ENCODE data around the gene CACNA1C. TPM values are rescaled to one million over a fixed set of nuclear protein-coding genes. Genes with fewer than 3 reads are reported as not detected.
"Not testable (repeated sequence)": the region's sequence is repeated elsewhere in the genome, so short reads cannot be mapped to it uniquely, and the experiment has no call there.

The CACNA1C gene
- total and polyA plus RNA-seq, 5 donors = 34.6 to 163 (median 123) TPM

- DNase-seq = no peak
- intact Hi-C loops (cut with DNase I) = no loop called here
- H3K27me3 ChIP-seq (ENCODE audit: control insufficient read depth, insufficient read depth) = no peaks in the 10 kb centered on the region
- H3K4me3 ChIP-seq (ENCODE audit: low read length) = no peak overlapping the region
- 89% methylated on average over 13 of the region's 13 CpGs for WGBS
- H3K27ac ChIP-seq (ENCODE audit: low read length) = no peak overlapping the region
- no peaks in the 10 kb centered on the region for H3K4me1 ChIP-seq (ENCODE audit: control insufficient read depth, insufficient read depth, low read length)
- H3K9me3 ChIP-seq (ENCODE audit: control insufficient read depth, low read length) = no peaks in the 10 kb centered on the region
- ATAC-seq = no peak
Observed at GRCh38 chr12:2124466-2125023, 71.8 kb downstream of the CACNA1C start.

GRCh38 chr12:2125651-2126522 is 73.1 kb downstream of the CACNA1C start:
- no peak for ATAC-seq
- Histone ChIP-seq H3K4me3 (ENCODE audit: low read length) (no peak overlapping the region), H3K4me1 (ENCODE audit: control insufficient read depth, insufficient read depth, low read length) (no peaks in the 10 kb centered on the region), H3K27ac (ENCODE audit: low read length) (no peak overlapping the region), H3K9me3 (ENCODE audit: control insufficient read depth, low read length) (no peaks in the 10 kb centered on the region), H3K27me3 (ENCODE audit: control insufficient read depth, insufficient read depth) (no peaks in the 10 kb centered on the region)
- DNase-seq = no peak
- 80% methylated on average over 11 of the region's 11 CpGs for WGBS
- intact Hi-C loops (cut with DNase I) = no loop called here

GRCh38 chr12:2126676-2127406 is 74.1 kb downstream of the CACNA1C start:
- Histone ChIP-seq H3K27ac (ENCODE audit: low read length) (no peak overlapping the region), H3K4me3 (ENCODE audit: low read length) (no peak overlapping the region), H3K27me3 (ENCODE audit: control insufficient read depth, insufficient read depth) (no peaks in the 10 kb centered on the region), H3K4me1 (ENCODE audit: control insufficient read depth, insufficient read depth, low read length) (no peaks in the 10 kb centered on the region), H3K9me3 (ENCODE audit: control insufficient read depth, low read length) (no peaks in the 10 kb centered on the region)
- intact Hi-C loops (cut with DNase I) = no loop called here
- 79% methylated on average over 8 of the region's 8 CpGs for WGBS
- no peak for DNase-seq
- peak; percentile 44 to 47 for ATAC-seq

- no peak overlapping the region for H3K27ac ChIP-seq (ENCODE audit: low read length)
- DNase-seq = no peak
- 84% methylated on average over 7 of the region's 7 CpGs for WGBS
Observed at GRCh38 chr12:2129076-2129475, 76.3 kb downstream of the CACNA1C start.

GRCh38 chr12:2135661-2136418 is 83.1 kb downstream of the CACNA1C start:
- H3K4me3 ChIP-seq (ENCODE audit: low read length); intact Hi-C loops (cut with DNase I); H3K27me3 ChIP-seq (ENCODE audit: control insufficient read depth, insufficient read depth); ATAC-seq; DNase-seq; H3K27ac ChIP-seq (ENCODE audit: low read length); H3K9me3 ChIP-seq (ENCODE audit: control insufficient read depth, low read length): not testable (repeated sequence)
- 77% methylated on average over 24 of the region's 37 CpGs for WGBS
- H3K4me1 ChIP-seq (ENCODE audit: control insufficient read depth, insufficient read depth, low read length) = peaks cover 12% of the 10 kb centered on the region

More at GRCh38 chr12:2129076-2129475, 76.3 kb downstream of the CACNA1C start:
- Histone ChIP-seq H3K9me3 (ENCODE audit: control insufficient read depth, low read length) (no peaks in the 10 kb centered on the region), H3K4me3 (ENCODE audit: low read length) (no peak overlapping the region), H3K27me3 (ENCODE audit: control insufficient read depth, insufficient read depth) (no peaks in the 10 kb centered on the region), H3K4me1 (ENCODE audit: control insufficient read depth, insufficient read depth, low read length) (no peaks in the 10 kb centered on the region)
- ATAC-seq = no peak
- intact Hi-C loops (cut with DNase I) = no loop called here

GRCh38 chr12:2136901-2137300 is 84.1 kb downstream of the CACNA1C start:
- no peaks in the 10 kb centered on the region for H3K9me3 ChIP-seq (ENCODE audit: control insufficient read depth, low read length)
- DNase-seq (no peak), ATAC-seq (peak in 1 of 2 donors; percentile 8)
- intact Hi-C loops (cut with DNase I) = no loop called here
- H3K27ac ChIP-seq (ENCODE audit: low read length) = no peak overlapping the region
- H3K4me3 ChIP-seq (ENCODE audit: low read length) = no peak overlapping the region
- peaks cover 19% of the 10 kb centered on the region for H3K4me1 ChIP-seq (ENCODE audit: control insufficient read depth, insufficient read depth, low read length)
- 96% methylated on average over 10 of the region's 10 CpGs for WGBS
- H3K27me3 ChIP-seq (ENCODE audit: control insufficient read depth, insufficient read depth) = no peaks in the 10 kb centered on the region

GRCh38 chr12:2137711-2138110 is 84.9 kb downstream of the CACNA1C start:
- Histone ChIP-seq H3K27me3 (ENCODE audit: control insufficient read depth, insufficient read depth) (no peaks in the 10 kb centered on the region), H3K27ac (ENCODE audit: low read length) (peak overlapping the region; percentile 70), H3K4me1 (ENCODE audit: control insufficient read depth, insufficient read depth, low read length) (peaks cover 20% of the 10 kb centered on the region), H3K9me3 (ENCODE audit: control insufficient read depth, low read length) (no peaks in the 10 kb centered on the region), H3K4me3 (ENCODE audit: low read length) (no peak overlapping the region)
- DNase-seq (peak; percentile 66 to 83 (median 82)), ATAC-seq (peak; percentile 70 to 71)
- intact Hi-C loops (cut with DNase I) = no loop called here
- 27% methylated on average over 10 of the region's 10 CpGs for WGBS

GRCh38 chr12:2138294-2138693 is 85.5 kb downstream of the CACNA1C start:
- intact Hi-C loops (cut with DNase I) = no loop called here
- Histone ChIP-seq H3K27me3 (ENCODE audit: control insufficient read depth, insufficient read depth) (no peaks in the 10 kb centered on the region), H3K27ac (ENCODE audit: low read length) (peak overlapping the region; percentile 70), H3K4me1 (ENCODE audit: control insufficient read depth, insufficient read depth, low read length) (peaks cover 20% of the 10 kb centered on the region), H3K9me3 (ENCODE audit: control insufficient read depth, low read length) (no peaks in the 10 kb centered on the region), H3K4me3 (ENCODE audit: low read length) (no peak overlapping the region)
- ATAC-seq (peak; percentile 6), DNase-seq (no peak)
- WGBS = 90% methylated on average over 10 of the region's 10 CpGs

GRCh38 chr12:2138871-2139308 is 86.1 kb downstream of the CACNA1C start:
- Histone ChIP-seq H3K9me3 (ENCODE audit: control insufficient read depth, low read length) (no peaks in the 10 kb centered on the region), H3K4me3 (ENCODE audit: low read length) (no peak overlapping the region), H3K27ac (ENCODE audit: low read length) (no peak overlapping the region), H3K4me1 (ENCODE audit: control insufficient read depth, insufficient read depth, low read length) (peaks cover 20% of the 10 kb centered on the region), H3K27me3 (ENCODE audit: control insufficient read depth, insufficient read depth) (no peaks in the 10 kb centered on the region)
- WGBS = 87% methylated on average over 6 of the region's 6 CpGs
- ATAC-seq = no peak
- intact Hi-C loops (cut with DNase I) = no loop called here
- no peak for DNase-seq

- ATAC-seq (no peak), DNase-seq (no peak)
- Histone ChIP-seq H3K4me1 (ENCODE audit: control insufficient read depth, insufficient read depth, low read length) (peaks cover 20% of the 10 kb centered on the region), H3K4me3 (ENCODE audit: low read length) (no peak overlapping the region), H3K9me3 (ENCODE audit: control insufficient read depth, low read length) (no peaks in the 10 kb centered on the region), H3K27ac (ENCODE audit: low read length) (no peak overlapping the region), H3K27me3 (ENCODE audit: control insufficient read depth, insufficient read depth) (no peaks in the 10 kb centered on the region)
- intact Hi-C loops (cut with DNase I) = no loop called here
- 94% methylated on average over 10 of the region's 10 CpGs for WGBS
Observed at GRCh38 chr12:2139651-2140050, 86.9 kb downstream of the CACNA1C start.
